ENCODE results near the gene ORM1. TPM values are rescaled to one million over a fixed set of nuclear protein-coding genes. Genes with fewer than 3 reads are reported as not detected.

ORM1 gene
- total RNA-seq, 1 experiment from 2014 or later: not detected

- H4K20me1 ChIP-seq (ENCODE audit: insufficient read depth): no peaks in the 10 kb centered on the region
- H3K9me2 ChIP-seq (ENCODE audit: insufficient read depth): no peaks in the 10 kb centered on the region
- H2AFZ ChIP-seq: no peak overlapping the region
- no peak overlapping the region for H3K4me3 ChIP-seq
- ChIA-PET POLR2A (ENCODE audit: unreplicated experiment) (no interaction called here), CTCF (no interaction called here)
- H3K79me2 ChIP-seq (ENCODE audit: low read depth): no peaks in the 10 kb centered on the region
- TF ChIP-seq EZH2 (IDR thresholded peaks at IDR 0.05; ENCODE audit: low read depth) (no peak), CTCF (conservative IDR thresholded peaks at IDR 0.05) (no peak)
- no peak overlapping the region for H3K4me2 ChIP-seq
- no peaks in the 10 kb centered on the region for H3K36me3 ChIP-seq (ENCODE audit: low read depth)
- H3K27ac ChIP-seq: no peak overlapping the region
- peaks cover 2% of the 10 kb centered on the region; the same call in 1 of the 2 replicates for H3K4me1 ChIP-seq (replicated peaks; ENCODE audit: insufficient read depth)
- no peaks in the 10 kb centered on the region for H3K27me3 ChIP-seq (ENCODE audit: insufficient read depth, low read depth)
- H3K9me3 ChIP-seq (ENCODE audit: insufficient read depth, low read depth): no peaks in the 10 kb centered on the region
- no TSS peak for BruUV-seq (replicated peaks)
- intact Hi-C loops (cut with micrococcal nuclease; ENCODE audit: unreplicated experiment): loop anchor here (10.0 kb wide), 1 partner anchor 141 kb away; no protein-coding TSS in a partner anchor
- DNase-seq: no peak
- H3F3A ChIP-seq (ENCODE audit: insufficient read depth, low read depth): no peaks in the 10 kb centered on the region
Measured at GRCh38 chr9:114343471-114344187, 20.7 kb downstream of the ORM1 start.

GRCh38 chr9:114344188-114344566 is 21.3 kb downstream of the ORM1 start:
- 0 out of 2 replicates have a peak, but pooled peaks cover under 1% of the 10 kb centered on the region for H3F3A ChIP-seq (ENCODE audit: insufficient read depth, low read depth)
- ChIA-PET POLR2A (ENCODE audit: unreplicated experiment) (no interaction called here), CTCF (no interaction called here)
- peaks cover 6% of the 10 kb centered on the region for H3K4me1 ChIP-seq (replicated peaks; ENCODE audit: insufficient read depth)
- no peak overlapping the region for H3K4me2 ChIP-seq
- no peaks in the 10 kb centered on the region for H3K9me3 ChIP-seq (ENCODE audit: insufficient read depth, low read depth)
- H3K27ac ChIP-seq: no peak overlapping the region
- no peak for DNase-seq
- intact Hi-C loops (cut with micrococcal nuclease; ENCODE audit: unreplicated experiment): loop anchor here (10.0 kb wide), 1 partner anchor 141 kb away; no protein-coding TSS in a partner anchor
- H3K79me2 ChIP-seq (ENCODE audit: low read depth): no peaks in the 10 kb centered on the region
- no peak for TF ChIP-seq EZH2 (IDR thresholded peaks at IDR 0.05; ENCODE audit: low read depth)
- TF ChIP-seq CTCF (conservative IDR thresholded peaks at IDR 0.05): no peak
- no peaks in the 10 kb centered on the region for H4K20me1 ChIP-seq (ENCODE audit: insufficient read depth)
- no peaks in the 10 kb centered on the region for H3K9me2 ChIP-seq (ENCODE audit: insufficient read depth)
- BruUV-seq (replicated peaks): no TSS peak
- no peak overlapping the region for H2AFZ ChIP-seq
- no peaks in the 10 kb centered on the region for H3K27me3 ChIP-seq (ENCODE audit: insufficient read depth, low read depth)
- no peak overlapping the region for H3K4me3 ChIP-seq
- no peaks in the 10 kb centered on the region for H3K36me3 ChIP-seq (ENCODE audit: low read depth)

GRCh38 chr9:114344692-114345091 is 21.8 kb downstream of the ORM1 start:
- H3K27ac ChIP-seq: no peak overlapping the region
- H3K4me1 ChIP-seq (replicated peaks; ENCODE audit: insufficient read depth): peaks cover 12% of the 10 kb centered on the region
- intact Hi-C loops (cut with micrococcal nuclease; ENCODE audit: unreplicated experiment): loop anchor here (5.0 to 10.0 kb wide), 2 partner anchors 53 to 140 kb away; no protein-coding TSS in a partner anchor
- no peaks in the 10 kb centered on the region for H3K9me3 ChIP-seq (ENCODE audit: insufficient read depth, low read depth)
- H4K20me1 ChIP-seq (ENCODE audit: insufficient read depth): no peaks in the 10 kb centered on the region
- ChIA-PET CTCF (no interaction called here), POLR2A (ENCODE audit: unreplicated experiment) (no interaction called here)
- BruUV-seq (replicated peaks): no TSS peak
- no peak overlapping the region for H3K4me2 ChIP-seq
- no peak for DNase-seq
- no peaks in the 10 kb centered on the region for H3K27me3 ChIP-seq (ENCODE audit: insufficient read depth, low read depth)
- TF ChIP-seq CTCF (conservative IDR thresholded peaks at IDR 0.05): no peak
- no peak for TF ChIP-seq EZH2 (IDR thresholded peaks at IDR 0.05; ENCODE audit: low read depth)
- H3K9me2 ChIP-seq (ENCODE audit: insufficient read depth): no peaks in the 10 kb centered on the region
- H3K36me3 ChIP-seq (ENCODE audit: low read depth): no peaks in the 10 kb centered on the region
- no peaks in the 10 kb centered on the region for H3K79me2 ChIP-seq (ENCODE audit: low read depth)
- no peak overlapping the region for H3K4me3 ChIP-seq
- no peak overlapping the region for H2AFZ ChIP-seq
- peaks cover 5% of the 10 kb centered on the region for H3F3A ChIP-seq (ENCODE audit: insufficient read depth, low read depth)

All from PC-9 (cell line).